Superior temporal gyrus (tissue), 1 donor: Measurements from ENCODE around the gene KCNQ1.
A peak's percentile ranks its signal among the peaks of the same experiment; 100 is the strongest.

Experiments used
- DNase-seq: peaks from one replicate; pipeline ENCODE4 v3.0.0-alpha.2; 2016; ENCODE audit errors: extremely low spot score

KCNQ1 gene

GRCh38 chr11:2549876-2550605 is 105.2 kb downstream of the KCNQ1 start:
- no peak for DNase-seq

GRCh38 chr11:2550606-2550970 is 105.8 kb downstream of the KCNQ1 start:
- no peak for DNase-seq

- no peak for DNase-seq
Measured at GRCh38 chr11:2551131-2551530, 106.3 kb downstream of the KCNQ1 start.

- no peak for DNase-seq
Measured at GRCh38 chr11:2552210-2552609, 107.4 kb downstream of the KCNQ1 start.

GRCh38 chr11:2553198-2553597 is 108.4 kb downstream of the KCNQ1 start:
- DNase-seq, result no peak

DNA sequence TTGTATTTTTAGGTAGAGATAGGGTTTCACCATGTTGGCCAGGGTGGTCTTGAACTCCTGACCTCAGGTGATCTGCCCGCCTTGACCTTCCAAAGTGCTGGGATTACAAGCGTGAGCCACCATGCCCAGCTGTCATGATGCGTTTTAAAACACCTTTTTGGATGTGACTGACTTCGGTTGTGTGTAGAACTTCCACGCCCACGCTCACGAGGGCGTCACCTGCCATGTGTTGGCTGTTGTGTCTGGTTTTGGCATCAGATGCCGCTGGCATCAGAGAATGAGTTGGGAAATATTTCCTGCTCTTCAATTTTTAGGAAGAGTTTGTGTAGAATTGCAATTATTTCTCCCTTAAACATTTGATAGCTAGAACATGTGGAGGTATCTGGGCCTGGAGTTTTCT is 109.1 kb downstream of the KCNQ1 start:
- no peak for DNase-seq

GRCh38 chr11:2554338-2555207 is 109.8 kb downstream of the KCNQ1 start:
- no peak for DNase-seq

- no peak for DNase-seq
Measured at GRCh38 chr11:2555336-2555735, 110.5 kb downstream of the KCNQ1 start.

DNA sequence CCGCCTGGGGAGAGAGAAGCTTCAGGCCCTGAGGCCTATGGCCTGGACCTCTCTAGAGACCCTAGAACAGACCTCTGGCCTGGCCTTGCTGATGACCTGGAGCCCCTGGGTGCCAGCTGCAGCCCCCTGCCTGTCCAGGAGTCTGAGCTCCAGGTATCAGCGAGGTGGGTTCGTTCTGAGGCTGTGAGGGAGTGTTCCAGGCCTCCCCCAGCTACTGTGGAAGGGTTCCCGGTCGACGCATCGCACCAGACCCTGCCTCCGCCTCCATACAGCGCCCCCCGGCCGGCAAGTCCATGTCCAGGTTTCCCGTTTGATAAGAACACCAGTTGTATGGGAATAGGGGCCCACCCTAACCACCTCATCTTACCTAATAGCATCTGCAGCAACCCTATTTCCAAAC is 111.1 kb downstream of the KCNQ1 start:
- no peak for DNase-seq

DNA sequence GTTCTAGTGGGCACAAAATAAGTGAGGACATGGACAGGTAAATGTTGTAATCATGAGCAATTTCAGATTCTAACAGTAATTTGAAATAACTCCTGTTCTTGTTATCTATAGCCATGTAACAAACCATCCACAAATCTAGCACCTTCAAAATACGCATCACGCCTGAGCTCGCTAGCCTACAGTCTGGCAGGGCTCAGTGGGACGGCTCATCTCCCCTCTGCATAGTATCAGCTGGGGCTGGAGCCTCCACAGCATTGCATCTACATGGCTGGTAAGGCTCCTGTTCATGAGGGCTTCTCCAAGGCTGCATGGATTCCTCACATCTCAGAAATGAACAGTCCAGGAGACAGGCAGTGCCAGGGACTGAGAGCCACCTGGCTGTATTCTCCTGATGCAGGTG is 112.6 kb downstream of the KCNQ1 start:
- no peak for DNase-seq

GRCh38 chr11:2558397-2558796 is 113.6 kb downstream of the KCNQ1 start:
- DNase-seq, result no peak

DNA sequence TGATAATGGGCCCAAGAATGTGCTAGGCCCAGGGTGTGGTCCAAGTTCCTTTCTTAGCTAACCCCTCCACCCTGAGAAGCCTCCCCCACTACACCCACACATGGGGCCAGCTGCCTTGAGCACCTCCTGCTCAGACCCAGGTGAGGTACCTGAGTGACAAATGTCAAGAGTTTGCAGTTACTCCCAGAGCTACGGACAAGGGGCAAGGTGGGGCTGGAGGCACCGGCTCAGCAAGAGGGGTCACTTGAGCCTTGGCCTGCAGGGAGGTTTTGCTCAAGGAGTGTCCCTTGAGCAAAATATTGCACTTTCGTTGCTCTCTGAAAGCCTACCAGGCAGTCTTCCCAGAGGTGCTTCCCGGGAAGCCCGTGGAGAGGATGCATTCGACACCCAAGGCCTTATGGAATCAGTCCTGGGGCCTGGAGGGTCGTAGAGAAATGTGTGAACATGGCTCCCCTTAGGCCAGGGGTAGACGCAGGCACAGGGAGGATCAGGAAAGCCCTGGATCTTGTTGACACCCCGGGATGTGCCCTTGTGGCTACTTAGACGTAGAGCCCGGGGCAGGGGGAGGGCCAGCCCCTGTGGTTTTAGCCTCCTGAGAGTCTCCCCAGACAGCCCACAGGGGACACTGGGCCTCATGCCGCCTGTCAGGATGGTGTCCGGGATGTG is 114.2 kb downstream of the KCNQ1 start:
- no peak for DNase-seq

GRCh38 chr11:2559527-2560311 is 114.9 kb downstream of the KCNQ1 start:
- DNase-seq, result no peak

DNA sequence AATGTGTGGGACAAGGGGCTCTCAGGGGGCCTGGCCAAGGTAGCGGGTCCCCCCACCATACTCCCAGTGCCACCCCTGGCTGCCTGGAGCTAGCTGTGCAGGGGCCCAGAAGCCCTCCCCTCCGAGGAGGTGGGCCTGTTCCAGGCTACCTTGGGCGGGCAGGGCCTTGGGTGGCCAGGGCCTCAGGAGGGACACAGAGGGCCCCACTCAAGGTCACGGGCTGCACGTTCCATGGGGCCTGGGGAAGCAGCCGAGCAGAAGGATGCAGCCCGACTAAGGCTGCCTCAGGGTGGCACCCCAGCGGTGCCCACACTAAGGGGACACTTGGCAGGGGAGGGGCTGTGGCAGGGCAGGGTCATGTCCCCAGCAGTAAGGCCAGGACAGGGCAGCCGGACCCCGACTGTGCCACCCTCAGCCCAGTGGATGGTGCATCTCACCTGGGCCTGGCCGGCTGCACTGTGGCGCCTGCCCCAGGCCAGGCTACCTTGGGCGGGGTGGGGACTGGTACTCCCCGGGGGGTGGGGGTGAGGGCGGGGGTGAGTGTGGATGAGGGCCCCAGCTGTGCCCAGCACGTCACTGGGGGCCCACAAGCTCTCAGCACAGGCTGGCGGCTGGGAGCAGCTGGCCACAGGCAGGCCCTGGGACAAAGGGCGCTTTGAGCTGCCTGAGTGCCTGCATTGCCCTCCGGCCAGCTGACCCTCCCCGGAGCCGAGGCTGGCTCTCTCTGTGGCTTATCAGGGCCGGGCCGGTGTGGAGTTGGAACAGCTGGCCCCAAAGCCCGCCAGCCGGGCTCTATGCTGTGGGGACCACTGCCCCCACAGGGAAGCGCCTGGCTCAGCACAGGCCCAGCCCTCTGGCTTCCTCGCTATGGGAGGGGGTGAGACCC is 117.1 kb downstream of the KCNQ1 start:
- peak; percentile 89 for DNase-seq

- DNase-seq, result no peak
Measured at GRCh38 chr11:2562890-2563212, 118.0 kb downstream of the KCNQ1 start.

DNA sequence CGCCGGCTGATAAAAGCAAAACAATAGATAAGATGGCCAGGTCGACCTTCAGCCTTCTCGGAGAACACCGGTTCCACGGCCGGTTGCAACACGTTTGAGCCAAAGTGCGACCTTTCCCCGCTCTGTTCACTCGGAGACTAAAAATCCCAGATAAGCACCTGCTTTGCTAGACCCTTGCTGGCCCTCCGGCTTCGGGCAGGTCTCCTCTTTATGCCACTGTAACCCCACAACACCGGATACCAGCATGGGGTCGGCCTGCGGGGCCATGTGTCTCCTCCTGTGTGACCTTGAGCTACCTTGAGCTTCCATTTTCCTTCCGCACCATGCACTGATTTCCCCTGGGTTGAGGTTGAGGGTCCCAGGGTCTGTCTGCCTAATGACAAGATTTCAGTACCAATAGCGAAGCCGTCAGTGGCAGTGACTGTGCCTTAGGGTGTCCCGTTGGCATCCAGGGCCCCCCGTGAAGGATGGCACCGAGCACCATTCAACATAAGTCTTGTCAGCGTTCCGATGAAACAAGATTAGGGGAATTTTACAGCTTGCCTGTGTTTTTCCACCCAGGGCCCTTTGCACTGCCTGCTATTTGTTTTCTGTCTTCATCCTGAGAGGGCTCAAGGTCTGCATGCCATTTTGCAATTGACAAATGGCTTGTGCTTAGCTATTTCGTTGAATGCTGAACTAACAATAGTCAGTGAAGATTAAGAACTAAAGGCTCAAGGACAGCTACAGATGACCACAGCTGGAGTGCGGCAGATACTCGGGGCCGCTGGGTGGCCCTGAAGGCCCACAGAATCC is 118.6 kb downstream of the KCNQ1 start:
- DNase-seq, result no peak

GRCh38 chr11:2564008-2564530 is 119.3 kb downstream of the KCNQ1 start:
- DNase-seq, result no peak

GRCh38 chr11:2564588-2565425 is 120.0 kb downstream of the KCNQ1 start:
- DNase-seq, result no peak
